Left lung (tissue), 10 donors: ENCODE data around the gene UBE2V1. TPM values are rescaled to one million over a fixed set of nuclear protein-coding genes. Genes with fewer than 3 reads are reported as not detected.

Source experiments
- ATAC-seq: fragments of 200-7000 bp; cut with Tn5 transposase; one replicate; pipeline ENCODE4 v1.9.1; 2020; ENCODE audit warnings: moderate library complexity
- DNase-seq, 4 donors: peaks; one replicate each; pipeline ENCODE4 v3.0.0-alpha.2; 2013 to 2020
- H3K27ac ChIP-seq, 2 donors: fragments of 200-600 bp; sonication (generic) in 1 of 2; one replicate each; pipeline versions ENCODE4 v1.5.0 to v1.8.0; 2020 to 2021
- H3K27me3 ChIP-seq, 2 donors: fragments of 200-600 bp; sonication (generic) in 1 of 2; one replicate each; pipeline versions ENCODE4 v1.5.0 to v1.8.0; 2020 to 2021
- H3K36me3 ChIP-seq, 2 donors: fragments of 200-600 bp; sonication (generic) in 1 of 2; one replicate each; pipeline versions ENCODE4 v1.5.0 to v1.8.0; 2020 to 2021
- H3K4me1 ChIP-seq, 2 donors: fragments of 200-600 bp; one replicate each; pipeline ENCODE4 v1.8.0; 2021
- H3K4me3 ChIP-seq, 2 donors: fragments of 200-600 bp; sonication (generic) in 1 of 2; one replicate each; pipeline versions ENCODE4 v1.5.0 to v1.8.0; 2020 to 2021; ENCODE audit warnings: mild to moderate bottlenecking in 1 of 2
- H3K9me3 ChIP-seq, 2 donors: fragments of 200-600 bp; sonication (generic) in 1 of 2; one replicate each; pipeline versions ENCODE4 v1.5.0 to v1.8.0; 2020 to 2021
- intact Hi-C, 2 donors: fragments of 100-400 bp; cut with DNase I; formaldehyde crosslinking; loops; one replicate each; pipeline versions ENCODE4 v1.11.2 to v1.14.2; 2022
- polyA plus RNA-seq, 6 donors: library from polyadenylated mRNA; unstranded; fragments of 120-200 nt; gene quantifications; one replicate each; pipeline ENCODE4 v1.2.1, GENCODE V29; 2013; ENCODE audit not compliant: insufficient read length in 6 of 6
- total RNA-seq, 2 donors: library from RNA; stranded (reverse); fragmentation: NEBNext Ultra II Directional; extraction: Animal tissue kit (Norgen Biotek cat#: 25700); gene quantifications; one replicate each; pipeline ENCODE4 v1.2.1, GENCODE V29; 2021
- TF ChIP-seq, protein P1 (sequence below), 2 donors: fragments of 200-600 bp; sonication (generic) in 1 of 2; IDR thresholded peaks; one replicate each; pipeline versions ENCODE4 v1.5.0 to v1.8.0; 2021; ENCODE audit warnings: antibody characterized with exemption in 2 of 2
- donor health status: DM: no; HTN: yes; CAD: no.
- donor health status: DM: no; HTN: no; CAD: no.

Gene UBE2V1
- total and polyA plus RNA-seq, 8 donors = 72.6 to 178 (median 152) TPM

DNA sequence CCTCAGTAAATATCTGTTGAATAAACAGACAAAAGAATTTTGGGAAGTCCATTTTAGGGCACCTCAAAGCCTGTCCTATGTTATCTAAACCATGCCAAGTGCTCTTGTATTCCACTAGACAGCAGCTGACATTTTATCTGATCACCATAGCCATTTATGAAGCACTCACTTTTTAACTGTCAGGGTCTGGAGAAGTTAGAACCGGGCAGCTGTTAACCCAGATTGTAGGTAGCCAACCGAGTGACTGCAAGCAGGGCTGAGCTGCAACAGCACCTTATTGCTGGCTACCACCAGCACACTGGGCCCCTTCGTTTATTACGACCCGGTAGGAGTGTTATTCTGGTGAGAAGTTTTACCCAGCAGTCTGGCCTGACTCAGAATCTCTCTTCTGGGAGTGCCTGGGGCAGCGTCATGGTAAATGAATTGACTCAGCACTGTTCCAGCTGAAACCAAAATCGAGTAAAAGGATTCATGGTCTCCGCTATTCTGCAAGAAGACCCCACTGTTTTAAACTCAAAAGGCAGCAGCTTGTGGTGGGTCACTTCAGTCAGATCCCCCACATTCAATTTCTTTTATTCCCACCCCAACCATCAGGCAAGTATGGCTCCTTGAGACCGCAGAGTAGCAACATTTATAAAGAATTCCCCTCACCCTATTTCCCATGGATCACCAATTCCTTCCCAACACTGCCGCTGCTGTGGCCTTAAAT lies 1.7 kb downstream of the UBE2V1 start:
- Histone ChIP-seq H3K4me3 (peak overlapping the region; percentile 91 to 98), H3K27ac (peak overlapping the region; percentile 46 to 94), H3K36me3 (peaks cover 0 to 5% of the 10 kb centered on the region in 2 donors), H3K27me3 (no peaks in the 10 kb centered on the region), H3K9me3 (no peaks in the 10 kb centered on the region), H3K4me1 (peaks cover 37 to 89% of the 10 kb centered on the region in 2 donors)
- intact Hi-C loops = no loop called here
- ATAC-seq (no peak), DNase-seq (no peak)
- TF ChIP-seq, protein P1, sequence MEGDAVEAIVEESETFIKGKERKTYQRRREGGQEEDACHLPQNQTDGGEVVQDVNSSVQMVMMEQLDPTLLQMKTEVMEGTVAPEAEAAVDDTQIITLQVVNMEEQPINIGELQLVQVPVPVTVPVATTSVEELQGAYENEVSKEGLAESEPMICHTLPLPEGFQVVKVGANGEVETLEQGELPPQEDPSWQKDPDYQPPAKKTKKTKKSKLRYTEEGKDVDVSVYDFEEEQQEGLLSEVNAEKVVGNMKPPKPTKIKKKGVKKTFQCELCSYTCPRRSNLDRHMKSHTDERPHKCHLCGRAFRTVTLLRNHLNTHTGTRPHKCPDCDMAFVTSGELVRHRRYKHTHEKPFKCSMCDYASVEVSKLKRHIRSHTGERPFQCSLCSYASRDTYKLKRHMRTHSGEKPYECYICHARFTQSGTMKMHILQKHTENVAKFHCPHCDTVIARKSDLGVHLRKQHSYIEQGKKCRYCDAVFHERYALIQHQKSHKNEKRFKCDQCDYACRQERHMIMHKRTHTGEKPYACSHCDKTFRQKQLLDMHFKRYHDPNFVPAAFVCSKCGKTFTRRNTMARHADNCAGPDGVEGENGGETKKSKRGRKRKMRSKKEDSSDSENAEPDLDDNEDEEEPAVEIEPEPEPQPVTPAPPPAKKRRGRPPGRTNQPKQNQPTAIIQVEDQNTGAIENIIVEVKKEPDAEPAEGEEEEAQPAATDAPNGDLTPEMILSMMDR (IDR thresholded peaks at IDR 0.05) = no peak

DNA sequence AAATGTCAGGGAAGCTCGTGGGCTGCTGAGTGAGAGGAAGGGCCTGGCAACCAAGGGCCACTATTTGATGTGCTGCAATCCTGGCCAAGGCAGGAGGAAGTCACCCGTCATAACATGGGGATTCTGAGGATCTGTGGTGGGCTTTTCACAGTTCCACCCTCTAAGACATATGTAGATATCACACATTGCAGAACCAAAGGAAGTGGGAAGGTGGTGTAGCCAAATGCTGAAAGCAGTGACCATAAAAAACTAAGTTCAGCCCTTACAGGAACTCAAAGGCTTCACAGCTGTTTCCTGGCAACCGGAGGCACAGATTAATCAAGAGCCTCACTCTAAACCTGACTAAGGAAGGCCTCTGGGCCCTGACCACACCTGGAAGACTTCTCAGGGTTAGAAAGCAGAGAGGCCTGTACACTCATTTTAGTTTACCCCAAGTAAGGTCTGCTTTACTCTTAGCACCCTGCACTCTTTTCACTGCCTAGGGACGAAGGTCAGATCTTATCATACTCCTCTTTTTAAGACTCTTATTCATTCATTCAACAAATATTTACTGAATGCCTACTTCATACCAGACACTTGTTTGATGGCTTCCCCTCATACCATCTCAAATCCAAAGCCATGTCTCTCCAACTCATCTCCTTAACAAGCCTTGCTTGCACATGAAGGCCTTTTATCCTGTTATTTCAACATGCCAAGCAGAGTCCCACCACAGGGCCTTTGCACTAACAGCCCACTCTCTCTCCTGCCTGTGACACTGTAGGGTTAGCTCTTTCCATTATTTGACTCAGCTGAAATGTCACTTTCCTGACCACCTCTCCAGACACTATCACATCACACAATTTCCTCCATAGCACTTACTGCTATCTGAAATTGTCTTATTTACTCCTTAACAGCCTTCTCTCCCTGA lies 2.6 kb downstream of the UBE2V1 start:
- peaks cover 35 to 86% of the 10 kb centered on the region in 2 donors for H3K4me1 ChIP-seq
- ATAC-seq (peak; percentile 41), DNase-seq (peak in 1 of 4 donors; percentile 33)
- H3K4me3 ChIP-seq = no peak overlapping the region
- H3K27me3 ChIP-seq = no peaks in the 10 kb centered on the region
- peak overlapping the region in 1 of 2 donors; percentile 94 for H3K27ac ChIP-seq
- TF ChIP-seq, protein P1 (IDR thresholded peaks at IDR 0.05) = no peak
- H3K9me3 ChIP-seq = no peaks in the 10 kb centered on the region
- intact Hi-C loops = no loop called here
- H3K36me3 ChIP-seq = peaks cover 0 to 5% of the 10 kb centered on the region in 2 donors

DNA sequence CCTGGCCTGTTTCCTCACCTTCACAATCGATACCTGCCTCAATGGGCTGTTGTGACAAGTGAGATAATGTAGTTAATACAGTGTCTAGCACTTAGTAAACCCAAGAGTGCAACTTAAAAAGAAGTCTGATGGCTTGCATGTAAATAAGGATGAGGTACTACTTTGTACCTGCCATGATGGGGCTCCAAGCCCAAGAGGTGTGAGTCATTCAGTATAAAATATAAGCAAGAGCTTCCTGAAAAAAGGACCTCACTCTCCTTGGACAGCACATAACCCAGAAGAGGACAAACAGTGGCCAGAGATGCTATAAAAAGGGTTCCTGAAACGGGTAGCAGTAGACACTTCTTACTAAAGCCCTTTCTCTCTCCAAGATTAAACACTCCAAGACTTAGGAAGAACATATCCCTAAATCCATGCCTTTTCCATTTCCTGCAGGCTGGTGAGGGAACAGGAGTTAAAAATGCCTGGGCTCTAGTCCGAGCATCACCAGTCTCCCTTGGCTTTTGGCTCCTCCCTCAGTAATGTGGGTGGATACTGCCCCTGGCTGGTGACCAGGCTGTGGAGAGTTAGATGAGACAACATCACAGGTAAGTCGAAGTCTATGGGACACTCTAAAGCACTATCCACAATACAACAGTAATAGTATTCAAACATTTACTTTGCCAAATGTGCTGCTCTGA lies 4.3 kb downstream of the UBE2V1 start:
- H3K27ac ChIP-seq = peak overlapping the region in 1 of 2 donors; percentile 21
- ATAC-seq (no peak), DNase-seq (no peak)
- TF ChIP-seq, protein P1 (IDR thresholded peaks at IDR 0.05) = no peak
- no peaks in the 10 kb centered on the region for H3K27me3 ChIP-seq
- no peaks in the 10 kb centered on the region for H3K9me3 ChIP-seq
- H3K4me3 ChIP-seq = no peak overlapping the region
- intact Hi-C loops = no loop called here
- peaks cover 35 to 80% of the 10 kb centered on the region in 2 donors for H3K4me1 ChIP-seq
- H3K36me3 ChIP-seq = peaks cover 0 to 5% of the 10 kb centered on the region in 2 donors

DNA sequence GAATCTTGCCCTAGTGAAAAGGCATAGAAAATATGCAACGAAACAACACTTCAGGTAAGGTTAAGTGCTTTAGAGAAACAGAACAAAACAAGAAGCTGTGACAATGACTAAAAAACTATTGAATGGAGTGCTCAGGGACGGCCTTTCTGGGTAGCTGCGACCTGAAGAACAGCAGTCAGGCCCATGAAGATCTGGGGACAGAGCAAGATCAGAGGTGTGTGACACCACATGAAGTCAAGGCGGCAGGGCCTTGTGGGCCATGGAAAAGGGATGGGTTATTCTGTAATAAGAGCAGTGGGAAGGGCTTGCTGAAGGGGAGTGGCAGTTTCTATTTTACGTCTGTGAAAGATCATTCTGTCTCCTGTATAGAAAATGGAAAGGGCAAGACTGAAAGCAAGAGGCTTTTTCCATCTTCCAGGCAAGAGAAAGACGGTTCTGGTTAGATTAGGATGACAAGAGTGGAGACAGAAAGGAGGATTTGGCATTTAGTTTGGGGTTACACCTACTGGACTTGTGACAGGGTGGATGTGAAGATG lies 5.1 kb downstream of the UBE2V1 start:
- peaks cover 0 to 5% of the 10 kb centered on the region in 2 donors for H3K36me3 ChIP-seq
- DNase-seq (no peak), ATAC-seq (no peak)
- intact Hi-C loops = no loop called here
- no peak overlapping the region for H3K4me3 ChIP-seq
- H3K9me3 ChIP-seq = no peaks in the 10 kb centered on the region
- TF ChIP-seq, protein P1 (IDR thresholded peaks at IDR 0.05) = no peak
- peaks cover 35 to 82% of the 10 kb centered on the region in 2 donors for H3K4me1 ChIP-seq
- H3K27me3 ChIP-seq = no peaks in the 10 kb centered on the region
- no peak overlapping the region for H3K27ac ChIP-seq
